Measurements from ENCODE around the gene ADCY9.

Gene ADCY9

DNA sequence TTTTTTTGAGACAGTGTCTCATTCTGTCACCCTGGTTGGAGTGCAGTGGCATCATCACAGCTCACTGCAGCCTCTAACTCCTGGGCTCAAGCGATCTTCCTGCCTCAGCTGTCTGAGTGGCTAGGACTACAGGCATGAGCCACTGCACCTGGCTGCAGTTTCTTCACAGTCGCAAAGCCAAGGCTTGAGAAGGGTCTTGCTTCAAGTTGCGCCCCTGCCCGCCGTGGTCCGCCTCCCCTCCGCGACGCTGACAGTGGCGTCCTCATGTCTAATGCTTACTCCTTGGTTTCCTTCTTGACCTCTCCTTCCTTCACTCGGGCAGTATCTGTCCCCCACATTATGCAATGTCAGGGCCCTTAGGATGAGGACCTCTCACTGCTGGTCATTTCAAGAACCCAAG lies 112.7 kb downstream of the ADCY9 start:
- TF ChIP-seq, protein P1, sequence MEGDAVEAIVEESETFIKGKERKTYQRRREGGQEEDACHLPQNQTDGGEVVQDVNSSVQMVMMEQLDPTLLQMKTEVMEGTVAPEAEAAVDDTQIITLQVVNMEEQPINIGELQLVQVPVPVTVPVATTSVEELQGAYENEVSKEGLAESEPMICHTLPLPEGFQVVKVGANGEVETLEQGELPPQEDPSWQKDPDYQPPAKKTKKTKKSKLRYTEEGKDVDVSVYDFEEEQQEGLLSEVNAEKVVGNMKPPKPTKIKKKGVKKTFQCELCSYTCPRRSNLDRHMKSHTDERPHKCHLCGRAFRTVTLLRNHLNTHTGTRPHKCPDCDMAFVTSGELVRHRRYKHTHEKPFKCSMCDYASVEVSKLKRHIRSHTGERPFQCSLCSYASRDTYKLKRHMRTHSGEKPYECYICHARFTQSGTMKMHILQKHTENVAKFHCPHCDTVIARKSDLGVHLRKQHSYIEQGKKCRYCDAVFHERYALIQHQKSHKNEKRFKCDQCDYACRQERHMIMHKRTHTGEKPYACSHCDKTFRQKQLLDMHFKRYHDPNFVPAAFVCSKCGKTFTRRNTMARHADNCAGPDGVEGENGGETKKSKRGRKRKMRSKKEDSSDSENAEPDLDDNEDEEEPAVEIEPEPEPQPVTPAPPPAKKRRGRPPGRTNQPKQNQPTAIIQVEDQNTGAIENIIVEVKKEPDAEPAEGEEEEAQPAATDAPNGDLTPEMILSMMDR (IDR thresholded peaks at IDR 0.05; ENCODE audit: low read depth, low read length): no peak
- no peak overlapping the region for H3K4me3 ChIP-seq (ENCODE audit: low read depth, low read length)

DNA sequence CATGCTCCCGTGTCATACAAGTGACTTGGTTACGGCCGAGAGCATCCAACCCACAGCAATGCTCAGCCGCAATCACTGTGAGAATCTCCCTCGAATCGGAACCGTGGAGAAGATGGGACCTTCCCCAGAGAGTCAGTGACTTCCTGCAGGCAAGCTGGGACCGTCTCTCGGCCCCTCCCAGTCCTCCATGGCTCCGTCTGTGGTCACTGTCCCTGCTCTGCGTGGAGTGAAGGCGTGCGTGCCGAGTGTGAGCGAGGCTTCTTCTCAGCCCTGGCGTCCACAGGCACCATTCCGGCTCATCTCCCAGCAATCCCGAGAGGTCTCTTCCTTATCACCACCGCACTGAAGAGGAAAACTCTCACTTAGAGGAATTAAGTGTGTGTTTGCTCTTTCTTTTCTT lies 113.1 kb downstream of the ADCY9 start:
- no peak overlapping the region for H3K4me3 ChIP-seq (ENCODE audit: low read depth, low read length)
- TF ChIP-seq, protein P1 (IDR thresholded peaks at IDR 0.05; ENCODE audit: low read depth, low read length): no peak

DNA sequence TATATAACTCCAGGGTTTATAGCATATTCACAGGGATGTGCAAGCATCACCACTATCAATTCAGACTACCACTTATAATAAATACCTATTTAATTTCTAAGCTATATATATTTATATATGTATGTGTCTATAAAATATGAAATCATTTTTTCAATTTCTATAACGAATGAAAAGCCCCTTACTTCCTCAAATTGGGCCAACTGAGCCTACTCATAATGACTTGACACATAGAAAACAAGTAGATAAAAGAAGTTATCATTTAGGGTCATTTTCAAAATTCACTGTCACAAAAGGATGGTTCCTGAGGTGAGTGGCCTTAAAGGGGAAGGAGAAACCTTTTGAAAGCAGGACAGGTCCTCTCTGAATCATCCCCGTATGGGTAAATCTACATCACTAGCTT lies 114.1 kb downstream of the ADCY9 start:
- TF ChIP-seq, protein P1 (IDR thresholded peaks at IDR 0.05; ENCODE audit: low read depth, low read length): no peak
- H3K4me3 ChIP-seq (ENCODE audit: low read depth, low read length): no peak overlapping the region

DNA sequence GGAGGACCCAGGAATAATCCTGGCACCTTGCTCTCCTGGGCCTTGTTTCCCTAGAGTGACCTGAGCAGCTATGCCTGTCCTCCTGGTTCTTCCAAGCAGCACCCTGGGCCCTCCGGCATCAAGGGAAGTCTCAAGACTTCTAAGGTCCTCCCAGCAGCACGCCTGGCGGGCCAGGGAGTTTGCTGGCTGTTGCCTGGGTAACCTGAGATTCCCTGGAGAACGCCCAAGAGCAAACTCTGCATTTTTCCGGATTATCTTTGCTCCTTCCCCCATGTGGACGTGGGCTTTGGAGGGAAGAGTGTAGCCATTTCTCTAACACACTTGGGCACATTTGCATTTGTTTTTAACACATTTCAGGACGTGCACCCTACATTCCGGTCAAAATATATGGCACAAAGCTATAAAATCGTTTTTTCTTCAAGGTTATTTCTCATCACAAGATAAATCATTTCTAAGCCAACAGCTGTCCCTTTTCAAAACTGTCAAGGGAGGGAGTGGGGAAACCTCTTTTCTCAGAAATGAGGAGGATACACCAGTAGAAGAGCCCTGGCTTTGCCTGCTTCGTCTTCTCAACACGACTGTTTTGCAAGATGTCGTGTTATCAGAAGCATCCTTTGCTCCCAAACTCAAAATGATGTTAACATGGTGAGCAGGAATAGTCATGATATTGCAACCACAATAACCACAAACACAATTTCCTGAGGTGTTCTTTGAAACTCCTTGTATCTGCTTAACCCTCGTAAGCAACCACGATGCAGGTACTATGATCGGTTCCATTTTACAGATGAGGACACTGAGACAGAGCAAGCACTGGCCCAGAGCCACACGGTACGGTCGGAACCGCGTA lies 116.5 kb downstream of the ADCY9 start:
- TF ChIP-seq, protein P1 (IDR thresholded peaks at IDR 0.05; ENCODE audit: low read depth, low read length): no peak
- no peak overlapping the region for H3K4me3 ChIP-seq (ENCODE audit: low read depth, low read length)

DNA sequence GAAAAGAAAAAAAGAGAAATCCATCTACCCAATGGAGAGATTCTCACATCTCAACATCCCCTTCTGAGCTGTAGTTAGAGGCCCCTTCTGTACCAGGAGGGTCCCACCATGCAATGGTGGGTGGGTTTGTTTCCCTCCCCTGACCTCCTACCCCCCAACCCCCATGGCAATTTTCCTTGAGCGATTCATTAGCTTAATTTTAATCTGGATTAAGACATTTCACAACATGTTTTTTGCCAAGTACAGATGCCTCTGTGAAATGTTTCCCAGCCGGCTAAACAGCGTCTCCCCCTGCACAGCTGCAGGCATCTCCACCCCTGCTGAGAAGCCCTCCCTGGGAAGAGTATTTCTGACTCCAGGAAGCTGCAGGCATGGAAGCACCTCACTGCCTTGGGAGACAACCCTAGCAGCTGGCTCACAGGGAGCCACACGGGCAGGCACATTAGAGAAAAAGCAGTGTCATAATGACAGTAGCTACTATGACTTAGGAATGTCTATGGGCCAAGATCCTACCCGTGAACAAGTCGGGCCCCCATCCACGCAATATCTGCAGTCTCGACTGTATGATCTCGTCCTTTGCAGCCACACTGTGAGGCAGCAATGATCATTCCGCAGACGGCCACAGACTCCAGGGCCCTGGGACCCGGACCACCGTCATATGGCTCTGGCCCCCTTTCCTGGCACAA lies 117.3 kb downstream of the ADCY9 start:
- no peak overlapping the region for H3K4me3 ChIP-seq (ENCODE audit: low read depth, low read length)
- TF ChIP-seq, protein P1 (IDR thresholded peaks at IDR 0.05; ENCODE audit: low read depth, low read length): no peak

DNA sequence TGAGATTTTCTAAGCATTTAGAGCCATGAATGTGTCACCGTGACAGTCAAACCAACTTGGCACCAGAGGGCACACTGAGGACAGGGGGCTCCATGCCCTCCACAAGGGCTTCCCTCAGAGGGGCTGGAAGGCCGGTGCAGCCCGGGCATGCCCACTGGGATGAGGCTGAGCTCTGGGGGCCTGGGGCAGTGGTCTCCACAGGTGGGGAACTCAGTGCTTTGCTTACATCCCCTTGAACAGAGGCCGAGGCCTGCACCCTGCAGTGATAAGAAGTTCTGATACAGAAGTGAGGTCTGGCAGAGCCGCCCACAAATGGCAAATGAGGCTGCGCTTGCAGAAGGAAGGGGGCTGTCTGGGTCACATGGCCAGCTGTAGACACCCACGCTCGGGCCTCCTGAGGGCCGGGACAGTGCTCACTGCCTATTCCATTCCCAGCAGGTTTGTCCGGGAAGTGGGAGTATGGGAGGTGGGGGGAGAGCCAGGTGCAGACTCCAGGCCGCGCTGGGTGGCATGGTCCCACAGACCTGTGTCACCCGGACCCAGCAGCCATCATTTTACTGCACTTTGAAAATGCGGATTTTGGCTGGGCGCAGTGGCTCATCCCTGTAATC lies 118.9 kb downstream of the ADCY9 start:
- TF ChIP-seq, protein P1 (IDR thresholded peaks at IDR 0.05; ENCODE audit: low read depth, low read length): no peak
- no peak overlapping the region for H3K4me3 ChIP-seq (ENCODE audit: low read depth, low read length)

DNA sequence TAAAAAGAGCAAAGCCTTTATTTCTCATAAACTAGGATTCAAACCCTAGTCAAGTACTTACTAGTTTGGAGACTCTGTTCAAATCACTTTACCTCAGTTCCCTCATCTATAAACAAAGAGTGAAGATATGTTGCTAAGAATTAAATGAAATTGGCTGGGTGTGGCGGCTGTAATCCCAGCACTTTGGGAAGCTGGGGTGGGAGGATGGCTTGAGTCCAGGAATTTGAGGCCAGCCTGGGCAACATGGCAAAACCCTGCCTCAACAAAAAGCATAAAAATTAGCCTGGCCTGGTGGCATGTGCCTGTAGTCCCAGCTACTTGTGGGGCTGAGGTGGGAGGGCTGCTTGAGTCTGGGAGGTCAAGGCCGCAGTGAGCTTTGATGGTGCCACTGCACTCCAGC lies 121.2 kb downstream of the ADCY9 start:
- TF ChIP-seq, protein P1 (IDR thresholded peaks at IDR 0.05; ENCODE audit: low read depth, low read length): no peak
- H3K4me3 ChIP-seq (ENCODE audit: low read depth, low read length): no peak overlapping the region
